Measurements from ENCODE around the gene ATP6V0B. TPM values are rescaled to one million over a fixed set of nuclear protein-coding genes. Genes with fewer than 3 reads are reported as not detected.

ATP6V0B gene
- total RNA-seq, 2 experiments from 2014 or later, result 42.9 to 47.0 TPM

- ChIA-PET CTCF (interaction anchor here (1.1 kb wide), 1 partner anchor 34 kb away, joined by 4 read pairs; no protein-coding TSS in a partner anchor), POLR2A (interaction anchor here (1.3 kb wide), 1 partner anchor 8 kb away, joined by 3 read pairs; no protein-coding TSS in a partner anchor)
- H3K4me1 ChIP-seq (ENCODE audit: insufficient read depth, low read length), result peaks cover 2% of the 10 kb centered on the region
- H3K36me3 Mint-ChIP-seq (ENCODE audit: low read depth), result no peaks in the 10 kb centered on the region
- no peak overlapping the region for H3K4me3 Mint-ChIP-seq
- no peak for TF ChIP-seq CTCF (IDR thresholded peaks at IDR 0.05)
- H3K9me3 Mint-ChIP-seq, result no peaks in the 10 kb centered on the region
- peaks cover 17% of the 10 kb centered on the region for H3K4me1 Mint-ChIP-seq (ENCODE audit: low read depth)
- no peak for DNase-seq
- no peak for ATAC-seq (ENCODE audit: poor library complexity)
- intact Hi-C loops (cut with DNase I, micrococcal nuclease), result no loop called here
- no peak overlapping the region for H3K4me3 ChIP-seq (ENCODE audit: low read length)
- no peaks in the 10 kb centered on the region for H3K27me3 ChIP-seq (ENCODE audit: control insufficient read depth in 1 of 2, insufficient read depth in 2 of 2, low read length in 2 of 2)
- no peak overlapping the region for H3K27ac Mint-ChIP-seq
- no peaks in the 10 kb centered on the region for H3K9me3 ChIP-seq (ENCODE audit: control insufficient read depth in 1 of 2, insufficient read depth in 1 of 2, low read length in 2 of 2)
- H3K36me3 ChIP-seq (ENCODE audit: insufficient read depth, low read length), result no peaks in the 10 kb centered on the region
- no peaks in the 10 kb centered on the region for H3K27me3 Mint-ChIP-seq
- no peak overlapping the region for H3K27ac ChIP-seq (ENCODE audit: low read depth in 1 of 2, low read length in 2 of 2)
Observed at GRCh38 chr1:44013949-44014348, 39.2 kb downstream of the ATP6V0B start.

- DNase-seq (no peak), ATAC-seq (ENCODE audit: poor library complexity) (no peak)
- H3K4me1 ChIP-seq (ENCODE audit: insufficient read depth, low read length), result peaks cover 2% of the 10 kb centered on the region
- H3K4me3 ChIP-seq (ENCODE audit: low read length), result no peak overlapping the region
- H3K36me3 ChIP-seq (ENCODE audit: insufficient read depth, low read length), result no peaks in the 10 kb centered on the region
- H3K27ac ChIP-seq (ENCODE audit: low read depth in 1 of 2, low read length in 2 of 2), result no peak overlapping the region
- POLR2A ChIA-PET, result interaction anchor here (0.8 kb wide), 1 partner anchor 16 kb away, joined by 3 read pairs; no protein-coding TSS in a partner anchor
- no peak for TF ChIP-seq CTCF (IDR thresholded peaks at IDR 0.05)
- H3K4me1 Mint-ChIP-seq (ENCODE audit: low read depth), result peaks cover 17% of the 10 kb centered on the region
- no peaks in the 10 kb centered on the region for H3K9me3 Mint-ChIP-seq
- H3K4me3 Mint-ChIP-seq, result no peak overlapping the region
- CTCF ChIA-PET, result interaction anchor here (0.8 to 1.1 kb wide), 2 partner anchors 22 to 33 kb away, joined by 3 to 4 read pairs; no protein-coding TSS in a partner anchor
- H3K27me3 Mint-ChIP-seq, result no peaks in the 10 kb centered on the region
- H3K27me3 ChIP-seq (ENCODE audit: control insufficient read depth in 1 of 2, insufficient read depth in 2 of 2, low read length in 2 of 2), result no peaks in the 10 kb centered on the region
- no peak overlapping the region for H3K27ac Mint-ChIP-seq
- intact Hi-C loops (cut with DNase I, micrococcal nuclease), result no loop called here
- no peaks in the 10 kb centered on the region for H3K9me3 ChIP-seq (ENCODE audit: control insufficient read depth in 1 of 2, insufficient read depth in 1 of 2, low read length in 2 of 2)
- no peaks in the 10 kb centered on the region for H3K36me3 Mint-ChIP-seq (ENCODE audit: low read depth)
Observed at GRCh38 chr1:44014365-44015104, 39.8 kb downstream of the ATP6V0B start.

GRCh38 chr1:44015206-44015605 is 40.4 kb downstream of the ATP6V0B start:
- Histone ChIP-seq H3K27me3 (ENCODE audit: control insufficient read depth in 1 of 2, insufficient read depth in 2 of 2, low read length in 2 of 2) (no peaks in the 10 kb centered on the region), H3K4me3 (ENCODE audit: low read length) (no peak overlapping the region), H3K36me3 (ENCODE audit: insufficient read depth, low read length) (no peaks in the 10 kb centered on the region), H3K9me3 (ENCODE audit: control insufficient read depth in 1 of 2, insufficient read depth in 1 of 2, low read length in 2 of 2) (no peaks in the 10 kb centered on the region), H3K4me1 (ENCODE audit: insufficient read depth, low read length) (peaks cover 2% of the 10 kb centered on the region), H3K27ac (ENCODE audit: low read depth in 1 of 2, low read length in 2 of 2) (no peak overlapping the region)
- Mint-ChIP-seq H3K9me3 (no peaks in the 10 kb centered on the region), H3K4me1 (ENCODE audit: low read depth) (peaks cover 17% of the 10 kb centered on the region), H3K36me3 (ENCODE audit: low read depth) (no peaks in the 10 kb centered on the region), H3K27me3 (no peaks in the 10 kb centered on the region), H3K4me3 (no peak overlapping the region), H3K27ac (no peak overlapping the region)
- DNase-seq, result no peak
- ChIA-PET POLR2A (interaction anchor here (0.8 kb wide), 1 partner anchor 15 kb away, joined by 3 read pairs; no protein-coding TSS in a partner anchor), CTCF (interaction anchor here (0.8 kb wide), 1 partner anchor 22 kb away, joined by 3 read pairs; no protein-coding TSS in a partner anchor)
- intact Hi-C loops (cut with DNase I, micrococcal nuclease), result no loop called here
- ATAC-seq (ENCODE audit: poor library complexity), result no peak
- TF ChIP-seq CTCF (IDR thresholded peaks at IDR 0.05), result no peak
